HG02763 (cell line): ENCODE results near the gene SLC29A2.

Source experiments
- ATAC-seq: cut with Tn5 transposase; IDR thresholded peaks from one replicate; pipeline ENCODE4 v1.9.1; 2021; ENCODE audit warnings: mild to moderate bottlenecking, moderate library complexity; ENCODE audit not compliant: unreplicated experiment

Gene SLC29A2

GRCh38 chr11:66335531-66336233 is 35.9 kb downstream of the SLC29A2 start:
- no peak for ATAC-seq

GRCh38 chr11:66334605-66335442 is 36.7 kb downstream of the SLC29A2 start:
- no peak for ATAC-seq

- no peak for ATAC-seq
Measured at GRCh38 chr11:66333896-66334604, 37.5 kb downstream of the SLC29A2 start.

- no peak for ATAC-seq
Measured at GRCh38 chr11:66333220-66333877, 38.2 kb downstream of the SLC29A2 start.

GRCh38 chr11:66332371-66333219 is 39.0 kb downstream of the SLC29A2 start:
- no peak for ATAC-seq

GRCh38 chr11:66331542-66332370 is 39.8 kb downstream of the SLC29A2 start:
- no peak for ATAC-seq

GRCh38 chr11:66330931-66331330 is 40.6 kb downstream of the SLC29A2 start:
- ATAC-seq = no peak

- ATAC-seq = no peak
Measured at GRCh38 chr11:66329165-66329673, 42.3 kb downstream of the SLC29A2 start.

GRCh38 chr11:66328302-66329144 is 43.0 kb downstream of the SLC29A2 start:
- ATAC-seq = no peak

- ATAC-seq = no peak
Measured at GRCh38 chr11:66328031-66328301, 43.6 kb downstream of the SLC29A2 start.

GRCh38 chr11:66327171-66328030 is 44.2 kb downstream of the SLC29A2 start:
- ATAC-seq = no peak

GRCh38 chr11:66326261-66327111 is 45.1 kb downstream of the SLC29A2 start:
- ATAC-seq = no peak

- ATAC-seq = no peak
Measured at GRCh38 chr11:66325263-66325671, 46.3 kb downstream of the SLC29A2 start.

- ATAC-seq = no peak
Measured at GRCh38 chr11:66324664-66325063, 46.9 kb downstream of the SLC29A2 start.

GRCh38 chr11:66323684-66324083 is 47.9 kb downstream of the SLC29A2 start:
- no peak for ATAC-seq

GRCh38 chr11:66322732-66323427 is 48.7 kb downstream of the SLC29A2 start:
- no peak for ATAC-seq
